Measurements from ENCODE around the gene PRR36.

DNA sequence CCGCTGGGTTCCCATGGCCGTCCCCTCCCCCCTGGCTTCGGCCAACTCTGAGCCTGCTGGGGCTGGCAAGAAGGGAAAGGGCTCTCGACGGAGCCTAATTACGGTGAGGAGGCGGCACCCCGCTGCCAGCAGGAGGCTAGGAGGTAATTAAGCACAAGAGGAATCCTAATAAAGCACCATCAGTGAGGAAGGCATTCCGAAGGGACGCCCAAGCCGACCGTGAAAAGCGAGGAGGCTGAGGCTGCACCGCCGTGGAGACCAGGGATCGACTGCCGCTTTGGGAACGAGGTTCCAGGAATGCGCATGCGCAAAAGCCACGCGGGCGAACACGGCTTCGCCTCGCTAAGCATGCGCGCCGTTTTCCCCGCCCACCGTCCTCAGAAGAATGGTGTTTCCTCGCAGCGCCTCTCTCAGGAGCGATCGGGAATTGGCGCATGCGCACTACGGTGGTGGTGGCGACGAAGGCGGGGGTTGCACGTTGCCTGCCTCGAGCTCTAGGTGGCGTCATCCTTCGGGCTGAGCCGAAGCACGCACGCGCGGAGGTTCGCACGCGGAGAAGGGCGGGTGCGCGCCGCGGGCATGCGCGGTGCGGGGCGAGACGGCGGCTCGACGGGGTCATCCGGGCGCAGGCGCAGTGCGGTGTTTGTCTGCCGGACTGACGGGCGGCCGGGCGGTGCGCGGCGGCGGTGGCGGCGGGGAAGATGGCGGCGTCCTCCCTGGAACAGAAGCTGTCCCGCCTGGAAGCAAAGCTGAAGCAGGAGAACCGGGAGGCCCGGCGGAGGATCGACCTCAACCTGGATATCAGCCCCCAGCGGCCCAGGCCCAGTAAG lies 29.3 kb upstream of the PRR36 start, which contains the start of gene MAP2K7:
- TF ChIP-seq, protein P1, sequence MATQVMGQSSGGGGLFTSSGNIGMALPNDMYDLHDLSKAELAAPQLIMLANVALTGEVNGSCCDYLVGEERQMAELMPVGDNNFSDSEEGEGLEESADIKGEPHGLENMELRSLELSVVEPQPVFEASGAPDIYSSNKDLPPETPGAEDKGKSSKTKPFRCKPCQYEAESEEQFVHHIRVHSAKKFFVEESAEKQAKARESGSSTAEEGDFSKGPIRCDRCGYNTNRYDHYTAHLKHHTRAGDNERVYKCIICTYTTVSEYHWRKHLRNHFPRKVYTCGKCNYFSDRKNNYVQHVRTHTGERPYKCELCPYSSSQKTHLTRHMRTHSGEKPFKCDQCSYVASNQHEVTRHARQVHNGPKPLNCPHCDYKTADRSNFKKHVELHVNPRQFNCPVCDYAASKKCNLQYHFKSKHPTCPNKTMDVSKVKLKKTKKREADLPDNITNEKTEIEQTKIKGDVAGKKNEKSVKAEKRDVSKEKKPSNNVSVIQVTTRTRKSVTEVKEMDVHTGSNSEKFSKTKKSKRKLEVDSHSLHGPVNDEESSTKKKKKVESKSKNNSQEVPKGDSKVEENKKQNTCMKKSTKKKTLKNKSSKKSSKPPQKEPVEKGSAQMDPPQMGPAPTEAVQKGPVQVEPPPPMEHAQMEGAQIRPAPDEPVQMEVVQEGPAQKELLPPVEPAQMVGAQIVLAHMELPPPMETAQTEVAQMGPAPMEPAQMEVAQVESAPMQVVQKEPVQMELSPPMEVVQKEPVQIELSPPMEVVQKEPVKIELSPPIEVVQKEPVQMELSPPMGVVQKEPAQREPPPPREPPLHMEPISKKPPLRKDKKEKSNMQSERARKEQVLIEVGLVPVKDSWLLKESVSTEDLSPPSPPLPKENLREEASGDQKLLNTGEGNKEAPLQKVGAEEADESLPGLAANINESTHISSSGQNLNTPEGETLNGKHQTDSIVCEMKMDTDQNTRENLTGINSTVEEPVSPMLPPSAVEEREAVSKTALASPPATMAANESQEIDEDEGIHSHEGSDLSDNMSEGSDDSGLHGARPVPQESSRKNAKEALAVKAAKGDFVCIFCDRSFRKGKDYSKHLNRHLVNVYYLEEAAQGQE (IDR thresholded peaks at IDR 0.05; ENCODE audit: insufficient replicate concordance, low read depth) = no peak
- TF ChIP-seq, protein P2, sequence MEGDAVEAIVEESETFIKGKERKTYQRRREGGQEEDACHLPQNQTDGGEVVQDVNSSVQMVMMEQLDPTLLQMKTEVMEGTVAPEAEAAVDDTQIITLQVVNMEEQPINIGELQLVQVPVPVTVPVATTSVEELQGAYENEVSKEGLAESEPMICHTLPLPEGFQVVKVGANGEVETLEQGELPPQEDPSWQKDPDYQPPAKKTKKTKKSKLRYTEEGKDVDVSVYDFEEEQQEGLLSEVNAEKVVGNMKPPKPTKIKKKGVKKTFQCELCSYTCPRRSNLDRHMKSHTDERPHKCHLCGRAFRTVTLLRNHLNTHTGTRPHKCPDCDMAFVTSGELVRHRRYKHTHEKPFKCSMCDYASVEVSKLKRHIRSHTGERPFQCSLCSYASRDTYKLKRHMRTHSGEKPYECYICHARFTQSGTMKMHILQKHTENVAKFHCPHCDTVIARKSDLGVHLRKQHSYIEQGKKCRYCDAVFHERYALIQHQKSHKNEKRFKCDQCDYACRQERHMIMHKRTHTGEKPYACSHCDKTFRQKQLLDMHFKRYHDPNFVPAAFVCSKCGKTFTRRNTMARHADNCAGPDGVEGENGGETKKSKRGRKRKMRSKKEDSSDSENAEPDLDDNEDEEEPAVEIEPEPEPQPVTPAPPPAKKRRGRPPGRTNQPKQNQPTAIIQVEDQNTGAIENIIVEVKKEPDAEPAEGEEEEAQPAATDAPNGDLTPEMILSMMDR (IDR thresholded peaks at IDR 0.05; ENCODE audit: insufficient read depth, low read length) = peak; percentile 65
- peak; percentile 88 for TF ChIP-seq POLR2AphosphoS5 (IDR thresholded peaks at IDR 0.05; ENCODE audit: low read depth)
